ENCODE data around the gene SLC27A2. TPM values are rescaled to one million over a fixed set of nuclear protein-coding genes. Genes with fewer than 3 reads are reported as not detected.

SLC27A2 gene
- 26.6 to 32.2 TPM (median 29.2 TPM) in 5 replicates for total RNA-seq (2022; extraction: Qiagen RNA extraction; ENCODE audit: low read depth)

GRCh38 chr15:50181969-50182218 lies at the start of gene SLC27A2:
SLC27A2 (plus strand) TSS chr15:50182196; CDS start chr15:50182428, 232 bp downstream.

GRCh38 chr15:50265620-50266019 lies 83.6 kb downstream of the SLC27A2 start, which contains the start of gene HDC:
HDC (minus strand) TSS chr15:50265726; CDS start chr15:50265623, 103 bp downstream.

Other genes starting within 250 kb of the SLC27A2 start
- 0.57 to 1.4 TPM (median 0.63 TPM) in 5 replicates for gene ATP8B4, start 63.0 kb upstream of the SLC27A2 start, total RNA-seq (2022; extraction: Qiagen RNA extraction; ENCODE audit: low read depth)
- gene HDC, start 83.5 kb downstream of the SLC27A2 start, total RNA-seq (2022; extraction: Qiagen RNA extraction; ENCODE audit: low read depth), result 0.07 to 0.17 TPM (median 0.09 TPM) in 4 of 5 replicates, not detected in the other
- gene GABPB1, start 173.0 kb downstream of the SLC27A2 start, total RNA-seq (2022; extraction: Qiagen RNA extraction; ENCODE audit: low read depth), result 28.5 to 36.6 TPM (median 35.5 TPM) in 5 replicates
- 35.5 to 53.6 TPM (median 43.5 TPM) in 5 replicates for gene USP8, start 242.2 kb downstream of the SLC27A2 start, total RNA-seq (2022; extraction: Qiagen RNA extraction; ENCODE audit: low read depth)

All from A549 treated with GW870086 at 1 μM for 4 hours (cell line).